Adrenal gland (tissue), 5 donors: ENCODE data around the gene ARHGEF12.

Experiments used
- POLR2A ChIP-seq, 2 donors: fragments of 450-650 bp; IDR thresholded peaks; one replicate each; pipeline ENCODE4 v1.6.1; 2017; ENCODE audit warnings: antibody characterized with exemption in 2 of 2, mild to moderate bottlenecking in 2 of 2, moderate library complexity in 1 of 2
- TF ChIP-seq, protein P1 (sequence below), 6 experiments: fragments of 450-650 bp in 4 of 6; fragments of 200-600 bp in 2 of 6; sonication (generic) in 1 of 6; IDR thresholded peaks; 1 replicate in 5 of 6; 2 replicates in 1 of 6; pipeline versions ENCODE4 v1.5.1 to v1.8.0; 2016 to 2021; ENCODE audit warnings: antibody characterized with exemption in 6 of 6, mild to moderate bottlenecking in 2 of 6, moderate library complexity in 1 of 6
- donor health status: DM: no; HTN: no; CAD: no.

GRCh38 chr11:120344302-120345004 lies 8.2 kb downstream of the ARHGEF12 start:
- TF ChIP-seq, protein P1, sequence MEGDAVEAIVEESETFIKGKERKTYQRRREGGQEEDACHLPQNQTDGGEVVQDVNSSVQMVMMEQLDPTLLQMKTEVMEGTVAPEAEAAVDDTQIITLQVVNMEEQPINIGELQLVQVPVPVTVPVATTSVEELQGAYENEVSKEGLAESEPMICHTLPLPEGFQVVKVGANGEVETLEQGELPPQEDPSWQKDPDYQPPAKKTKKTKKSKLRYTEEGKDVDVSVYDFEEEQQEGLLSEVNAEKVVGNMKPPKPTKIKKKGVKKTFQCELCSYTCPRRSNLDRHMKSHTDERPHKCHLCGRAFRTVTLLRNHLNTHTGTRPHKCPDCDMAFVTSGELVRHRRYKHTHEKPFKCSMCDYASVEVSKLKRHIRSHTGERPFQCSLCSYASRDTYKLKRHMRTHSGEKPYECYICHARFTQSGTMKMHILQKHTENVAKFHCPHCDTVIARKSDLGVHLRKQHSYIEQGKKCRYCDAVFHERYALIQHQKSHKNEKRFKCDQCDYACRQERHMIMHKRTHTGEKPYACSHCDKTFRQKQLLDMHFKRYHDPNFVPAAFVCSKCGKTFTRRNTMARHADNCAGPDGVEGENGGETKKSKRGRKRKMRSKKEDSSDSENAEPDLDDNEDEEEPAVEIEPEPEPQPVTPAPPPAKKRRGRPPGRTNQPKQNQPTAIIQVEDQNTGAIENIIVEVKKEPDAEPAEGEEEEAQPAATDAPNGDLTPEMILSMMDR (IDR thresholded peaks at IDR 0.05): no peak
- TF ChIP-seq POLR2A (IDR thresholded peaks at IDR 0.05): no peak
